LNCaP clone FGC (cell line): ENCODE results near the gene ANO4.
A peak's percentile ranks its signal among the peaks of the same experiment; 100 is the strongest.

Experiments
- DNase-seq: peaks from one replicate; pipeline ENCODE4 v3.0.0-alpha.2; 2011; ENCODE audit warnings: low read depth
- H3K4me3 ChIP-seq: 2 replicates; pipeline ENCODE4 v1.5.1; 2011; ENCODE audit warnings: mild to moderate bottlenecking, low read depth, low read length, control low read depth
- TF ChIP-seq, protein P1 (sequence below): IDR thresholded peaks from 2 replicates; pipeline ENCODE4 v1.5.1; 2012; ENCODE audit warnings: mild to moderate bottlenecking; ENCODE audit not compliant: control insufficient read depth, insufficient read depth; ENCODE audit errors: extremely low read depth

ANO4 gene

DNA sequence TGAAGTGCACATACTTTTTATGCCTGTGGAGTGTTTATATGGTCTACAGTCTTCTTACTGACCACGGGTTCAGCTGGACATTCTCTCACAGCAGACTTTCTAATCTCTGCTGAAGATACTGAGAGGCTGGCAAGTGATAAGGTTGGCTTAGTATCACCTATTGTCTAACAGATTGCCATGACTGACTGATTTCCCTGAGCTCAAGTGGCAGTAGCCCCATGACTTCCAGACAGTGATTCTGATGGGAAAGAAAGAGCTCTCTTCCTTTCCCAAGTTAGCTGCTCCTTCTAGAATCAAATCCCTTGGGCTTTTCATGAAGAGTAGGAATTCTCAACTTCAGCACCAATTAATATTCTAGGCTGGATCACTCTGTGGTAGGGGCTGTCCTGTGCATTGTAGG, 141.4 kb downstream of the ANO4 start:
- H3K4me3 ChIP-seq, result no peak overlapping the region
- no peak for DNase-seq
- TF ChIP-seq, protein P1, sequence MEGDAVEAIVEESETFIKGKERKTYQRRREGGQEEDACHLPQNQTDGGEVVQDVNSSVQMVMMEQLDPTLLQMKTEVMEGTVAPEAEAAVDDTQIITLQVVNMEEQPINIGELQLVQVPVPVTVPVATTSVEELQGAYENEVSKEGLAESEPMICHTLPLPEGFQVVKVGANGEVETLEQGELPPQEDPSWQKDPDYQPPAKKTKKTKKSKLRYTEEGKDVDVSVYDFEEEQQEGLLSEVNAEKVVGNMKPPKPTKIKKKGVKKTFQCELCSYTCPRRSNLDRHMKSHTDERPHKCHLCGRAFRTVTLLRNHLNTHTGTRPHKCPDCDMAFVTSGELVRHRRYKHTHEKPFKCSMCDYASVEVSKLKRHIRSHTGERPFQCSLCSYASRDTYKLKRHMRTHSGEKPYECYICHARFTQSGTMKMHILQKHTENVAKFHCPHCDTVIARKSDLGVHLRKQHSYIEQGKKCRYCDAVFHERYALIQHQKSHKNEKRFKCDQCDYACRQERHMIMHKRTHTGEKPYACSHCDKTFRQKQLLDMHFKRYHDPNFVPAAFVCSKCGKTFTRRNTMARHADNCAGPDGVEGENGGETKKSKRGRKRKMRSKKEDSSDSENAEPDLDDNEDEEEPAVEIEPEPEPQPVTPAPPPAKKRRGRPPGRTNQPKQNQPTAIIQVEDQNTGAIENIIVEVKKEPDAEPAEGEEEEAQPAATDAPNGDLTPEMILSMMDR, result no peak

DNA sequence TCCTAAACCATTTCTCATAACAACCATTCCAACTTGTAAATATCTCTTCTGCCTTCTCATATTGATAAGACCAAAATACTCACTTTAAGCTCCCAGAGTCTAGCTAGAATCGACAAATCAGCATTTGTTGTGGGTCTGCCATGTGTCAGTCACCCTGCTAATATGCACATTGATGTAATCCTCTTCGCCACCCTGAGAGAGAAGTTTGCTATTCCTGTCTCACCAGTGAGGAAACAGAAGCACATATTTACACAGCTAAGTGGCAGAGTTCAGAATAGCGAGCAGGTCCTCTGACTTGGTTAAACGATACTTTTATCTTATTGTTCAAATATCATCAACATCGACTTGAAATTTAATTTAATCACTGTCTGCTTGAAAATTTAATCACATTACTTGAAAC, 142.1 kb downstream of the ANO4 start:
- no peak for DNase-seq
- TF ChIP-seq, protein P1, result no peak
- H3K4me3 ChIP-seq, result no peak overlapping the region

DNA sequence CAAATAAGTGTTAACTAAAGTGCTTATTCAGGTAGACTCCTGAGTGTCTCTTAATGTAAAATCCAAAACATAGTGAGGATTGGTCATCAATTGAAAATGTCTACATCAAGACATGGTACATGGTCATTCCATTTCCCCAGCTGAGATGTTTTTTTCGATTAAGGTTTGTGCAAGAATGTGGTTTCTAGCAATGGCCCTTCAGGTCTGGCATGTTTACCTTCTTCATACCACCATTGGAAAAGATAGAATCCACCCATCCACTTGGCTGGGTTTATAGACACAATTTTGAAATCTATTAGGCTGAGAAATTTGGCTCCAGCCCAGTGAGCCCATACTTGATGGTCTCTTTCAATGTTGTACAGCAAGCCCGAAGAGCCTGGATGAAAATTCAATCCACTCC, 145.9 kb downstream of the ANO4 start:
- DNase-seq, result no peak
- no peak overlapping the region for H3K4me3 ChIP-seq
- TF ChIP-seq, protein P1, result no peak

DNA sequence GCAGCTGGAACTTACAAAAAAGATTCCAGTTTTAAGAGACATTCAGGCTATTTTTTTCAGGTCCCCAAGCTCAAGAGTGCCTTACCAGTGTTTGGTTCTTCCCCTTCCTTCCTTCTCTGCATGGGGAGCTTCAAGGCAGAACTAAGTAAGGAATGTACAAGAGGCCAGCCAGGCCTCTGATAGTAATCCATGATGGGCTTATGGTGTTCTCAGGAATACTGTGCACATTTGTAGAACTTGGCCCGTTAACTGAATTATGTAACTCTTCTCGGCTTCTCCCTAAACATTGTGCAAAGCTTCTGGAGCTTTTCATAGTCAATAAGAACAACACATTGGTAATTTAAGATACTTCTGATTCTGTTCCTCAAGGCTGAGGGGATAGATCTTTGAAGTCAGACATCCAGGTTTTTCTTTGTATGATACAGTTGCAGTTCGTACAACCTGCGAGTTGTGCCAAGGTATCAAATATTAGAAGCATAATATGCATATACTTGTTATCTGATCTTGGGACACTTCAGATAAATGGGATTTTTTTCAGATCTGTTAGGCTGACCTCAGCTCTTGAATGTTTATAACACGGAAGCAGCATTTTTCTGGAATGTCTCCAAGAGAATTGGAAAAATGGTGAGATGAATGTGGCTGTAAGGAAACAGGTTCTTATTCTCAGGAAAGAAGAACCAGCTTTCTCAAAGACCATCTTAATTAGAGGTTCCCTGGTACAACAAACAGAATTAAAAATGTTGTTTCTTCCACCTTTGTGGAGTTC, 148.6 kb downstream of the ANO4 start:
- TF ChIP-seq, protein P1, result no peak
- no peak overlapping the region for H3K4me3 ChIP-seq
- DNase-seq, result peak; percentile 52

DNA sequence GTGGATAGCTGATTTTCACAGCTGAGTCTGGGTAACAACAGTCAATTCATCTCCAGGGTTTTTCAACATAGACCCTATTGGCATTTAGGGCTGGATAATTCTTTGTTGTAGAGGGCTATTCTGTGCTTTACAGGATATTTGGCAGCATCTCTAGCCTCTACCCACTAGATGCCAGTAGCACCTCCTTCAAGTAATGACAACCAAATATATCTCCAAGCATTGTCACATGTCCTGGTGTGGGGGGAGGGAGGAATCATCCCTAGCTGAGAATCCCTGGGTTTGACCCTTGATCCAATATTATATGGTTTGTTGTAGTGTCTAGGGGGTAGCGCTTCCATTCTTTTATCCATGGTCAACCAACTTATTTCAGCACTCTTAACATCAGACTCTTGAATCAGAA, 157.2 kb downstream of the ANO4 start:
- no peak overlapping the region for H3K4me3 ChIP-seq
- TF ChIP-seq, protein P1, result peak; percentile 33
- DNase-seq, result no peak

DNA sequence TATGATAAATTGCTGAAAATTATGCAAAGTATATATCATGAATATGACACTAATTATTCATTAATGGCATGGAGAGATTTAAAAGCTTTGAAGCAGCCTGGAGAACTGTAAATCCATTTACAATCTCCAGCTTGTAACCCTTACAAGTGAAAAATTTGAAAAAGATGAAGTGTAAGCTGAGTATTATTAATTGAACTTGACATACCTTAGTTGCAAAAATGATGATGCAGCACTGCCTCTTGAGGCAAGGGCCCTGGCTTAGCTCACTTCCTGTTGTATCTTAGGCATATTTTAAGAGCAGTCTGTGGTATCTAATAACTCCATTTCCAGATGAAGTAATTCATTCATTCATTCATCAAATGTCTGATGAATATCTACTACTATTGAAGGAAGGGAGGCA, 158.6 kb downstream of the ANO4 start:
- no peak for DNase-seq
- TF ChIP-seq, protein P1, result no peak
- H3K4me3 ChIP-seq, result no peak overlapping the region

DNA sequence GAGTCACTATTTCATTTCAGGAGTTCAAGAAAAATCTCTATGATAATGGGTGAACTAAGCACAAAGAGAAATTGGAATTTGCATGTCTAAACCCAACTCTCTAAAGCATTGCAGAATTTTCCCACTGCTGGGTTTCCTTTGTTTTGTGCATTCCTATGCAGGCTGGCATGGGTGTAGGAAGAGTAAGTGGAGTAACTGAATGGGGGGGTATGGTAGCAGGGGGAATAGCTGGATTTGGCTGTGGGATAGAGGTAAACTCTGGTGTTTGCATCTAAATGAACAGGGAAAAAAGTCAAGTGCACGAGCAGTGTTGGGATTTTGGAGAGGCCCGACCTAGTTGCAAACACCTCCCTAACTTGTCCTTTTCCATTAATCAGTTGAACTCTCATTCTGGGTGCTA, 159.1 kb downstream of the ANO4 start:
- no peak overlapping the region for H3K4me3 ChIP-seq
- no peak for DNase-seq
- TF ChIP-seq, protein P1, result no peak
